Lower leg skin (tissue), 4 donors: ENCODE results near the gene VWA8. TPM values are rescaled to one million over a fixed set of nuclear protein-coding genes. Genes with fewer than 3 reads are reported as not detected.
A peak's percentile ranks its signal among the peaks of the same experiment; 100 is the strongest.
"Not testable (repeated sequence)": the region's sequence is repeated elsewhere in the genome, so short reads cannot be mapped to it uniquely, and the experiment has no call there.

Experiments used
- DNase-seq, 2 donors: peaks; one replicate each; pipeline ENCODE4 v3.0.0-alpha.2; 2019; ENCODE audit warnings: low spot score in 2 of 2
- H3K4me3 ChIP-seq: fragments of 200-600 bp; sonication (generic); 2 replicates; pipeline ENCODE4 v1.5.1; 2017; ENCODE audit warnings: mild to moderate bottlenecking, low read depth; ENCODE audit not compliant: poor library complexity, severe bottlenecking
- CTCF ChIP-seq, 3 donors: fragments of 450-650 bp; IDR thresholded peaks; one replicate each; pipeline ENCODE4 v1.5.1; 2016; ENCODE audit warnings: antibody characterized with exemption in 3 of 3, mild to moderate bottlenecking in 3 of 3, moderate library complexity in 2 of 3
- POLR2A ChIP-seq, 2 donors: fragments of 450-650 bp; IDR thresholded peaks; one replicate each; pipeline ENCODE4 v1.6.1; 2016 to 2017; ENCODE audit warnings: antibody characterized with exemption in 2 of 2, mild to moderate bottlenecking in 1 of 2, moderate library complexity in 1 of 2
- whole genome bisulfite sequencing, 2 donors: methylation state at CpG; one replicate each; pipeline ENCODE4 v1.1.5; 2018; 5-methylcytosine and 5-hydroxymethylcytosine counted together
- intact Hi-C: fragments of 100-400 bp; cut with DNase I; formaldehyde crosslinking; loops from one replicate; pipeline ENCODE4 v1.15.0; 2023; ENCODE audit warnings: low total_unique reads
- total RNA-seq, 4 donors: library from RNA; depleted of rRNA; stranded (reverse); fragments of >200 nt; gene quantifications; one replicate each; pipeline ENCODE4 v1.1.0, GENCODE V29; 2016

Gene VWA8
- total RNA-seq, 4 donors from 2014 or later = 11.8 to 22.0 (median 15.1) TPM

DNA sequence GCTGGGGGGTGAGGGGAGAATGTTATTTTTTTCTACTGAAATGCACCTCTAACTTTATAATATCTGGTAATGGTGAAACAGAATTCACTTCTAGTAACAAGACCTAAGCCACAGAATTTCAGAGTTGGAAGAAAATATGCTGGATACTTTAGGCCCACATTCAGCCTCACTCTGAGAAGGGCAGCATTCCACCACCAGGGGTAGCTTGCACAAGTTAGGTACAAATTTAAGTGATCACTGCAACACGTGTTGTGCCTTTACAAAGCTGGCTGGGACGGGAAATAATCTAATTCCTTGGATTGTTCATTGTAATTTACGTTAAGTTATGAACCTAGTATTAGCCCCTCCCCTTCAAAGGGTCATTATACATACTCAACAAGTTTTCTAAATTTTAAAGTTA is 311.2 kb downstream of the VWA8 start:
- intact Hi-C loops = no loop called here
- no peak overlapping the region for H3K4me3 ChIP-seq
- no peak for DNase-seq
- WGBS, 2 donors = 83 to 84% methylated on average over 3 of the region's 3 CpGs
- TF ChIP-seq CTCF (IDR thresholded peaks at IDR 0.05) = no peak
- no peak for TF ChIP-seq POLR2A (IDR thresholded peaks at IDR 0.05)

- TF ChIP-seq POLR2A (IDR thresholded peaks at IDR 0.05) = no peak
- TF ChIP-seq CTCF (IDR thresholded peaks at IDR 0.05) = no peak
- 66 to 81% methylated on average over 5 of the region's 5 CpGs for WGBS, 2 donors
- no peak overlapping the region for H3K4me3 ChIP-seq
- intact Hi-C loops = no loop called here
- no peak for DNase-seq
Observed at GRCh38 chr13:41648314-41648935, 312.5 kb downstream of the VWA8 start.

- 82 to 88% methylated on average over 10 of the region's 10 CpGs for WGBS, 2 donors
- intact Hi-C loops, DNase-seq, H3K4me3 ChIP-seq: not testable (repeated sequence)
Observed at GRCh38 chr13:41647699-41648313, 313.1 kb downstream of the VWA8 start.

DNA sequence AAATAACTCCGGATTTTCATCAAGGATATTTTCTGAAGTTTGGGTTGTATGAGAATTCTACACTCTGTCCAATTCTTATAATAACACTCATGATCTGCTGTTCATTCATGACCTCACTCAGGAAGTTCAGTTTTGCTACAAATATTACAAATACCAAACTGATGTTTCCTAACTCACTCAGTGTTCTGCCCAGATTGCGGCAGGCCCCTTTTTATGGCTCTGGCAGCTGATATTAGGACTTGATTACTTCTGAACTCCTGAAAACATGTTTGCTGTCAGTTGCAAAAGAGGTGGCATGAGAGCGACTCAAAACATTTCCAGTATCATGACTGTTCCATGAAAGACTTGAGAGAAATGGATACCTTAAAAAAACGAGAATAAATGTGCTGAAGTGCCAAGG is 315.6 kb downstream of the VWA8 start:
- DNase-seq = peak in 1 of 2 donors; percentile 79
- H3K4me3 ChIP-seq = no peak overlapping the region
- intact Hi-C loops = no loop called here
- WGBS, 2 donors = 40 to 41% methylated on average over 4 of the region's 4 CpGs
- TF ChIP-seq CTCF (IDR thresholded peaks at IDR 0.05) (no peak), POLR2A (IDR thresholded peaks at IDR 0.05) (no peak)

- TF ChIP-seq CTCF (IDR thresholded peaks at IDR 0.05) (no peak), POLR2A (IDR thresholded peaks at IDR 0.05) (no peak)
- intact Hi-C loops = no loop called here
- WGBS, 2 donors = 69 to 82% methylated on average over 1 of the region's 1 CpG
- no peak for DNase-seq
- no peak overlapping the region for H3K4me3 ChIP-seq
Observed at GRCh38 chr13:41644742-41645141, 316.2 kb downstream of the VWA8 start.

GRCh38 chr13:41643507-41643906 is 317.4 kb downstream of the VWA8 start:
- WGBS, 2 donors = 82 to 84% methylated on average over 4 of the region's 4 CpGs
- H3K4me3 ChIP-seq = no peak overlapping the region
- intact Hi-C loops = no loop called here
- no peak for TF ChIP-seq POLR2A (IDR thresholded peaks at IDR 0.05)
- TF ChIP-seq CTCF (IDR thresholded peaks at IDR 0.05) = no peak
- DNase-seq = no peak
